Fibroblast of skin of scalp (primary cell): ENCODE data around the gene PACRG.
A peak's percentile ranks its signal among the peaks of the same experiment; 100 is the strongest.

Experiments
- DNase-seq: peaks from one replicate; pipeline ENCODE4 v3.0.0-alpha.2; 2013

Gene PACRG

DNA sequence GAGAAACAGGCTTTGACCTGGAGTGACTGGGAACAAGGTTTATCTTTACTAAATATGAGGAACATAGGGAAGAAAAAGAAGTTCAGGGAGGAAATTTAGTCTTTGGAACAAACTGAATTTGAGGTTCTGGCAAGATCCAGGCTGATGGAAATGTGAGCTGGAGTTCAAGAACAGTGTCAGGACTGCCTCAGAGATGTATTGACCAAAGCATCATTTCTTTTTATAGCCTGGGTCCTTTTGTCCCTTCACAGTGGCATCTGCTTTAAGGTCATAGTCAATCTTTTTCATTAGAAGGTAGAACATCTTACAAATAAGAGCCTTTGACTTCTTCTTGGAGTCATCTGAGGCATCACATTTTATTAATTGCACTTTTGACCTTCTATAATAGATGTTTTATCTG, 360.2 kb downstream of the PACRG start:
- no peak for DNase-seq

DNA sequence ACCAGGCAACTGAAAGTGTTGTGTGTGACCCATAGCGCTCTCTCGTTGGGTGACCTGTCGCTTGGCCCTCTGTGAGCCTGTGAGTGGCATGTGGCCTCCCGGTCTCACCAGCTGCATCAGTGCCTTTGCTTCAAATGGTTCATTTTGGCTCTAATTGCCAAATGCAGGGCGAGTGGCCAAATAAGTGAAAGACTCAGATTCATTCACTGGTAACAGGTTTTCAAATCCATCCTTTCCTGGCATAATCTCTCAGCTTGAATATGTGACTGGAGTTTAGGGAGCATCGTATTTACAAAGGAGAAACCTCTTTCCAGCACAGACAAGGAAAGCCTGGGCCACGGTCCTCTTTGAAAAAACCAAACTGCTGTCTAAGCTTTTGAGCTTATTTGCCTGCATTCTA, 365.1 kb downstream of the PACRG start:
- DNase-seq: no peak

GRCh38 chr6:163094881-163095280, 367.1 kb downstream of the PACRG start:
- no peak for DNase-seq

GRCh38 chr6:163095401-163095800, 367.6 kb downstream of the PACRG start:
- no peak for DNase-seq

DNA sequence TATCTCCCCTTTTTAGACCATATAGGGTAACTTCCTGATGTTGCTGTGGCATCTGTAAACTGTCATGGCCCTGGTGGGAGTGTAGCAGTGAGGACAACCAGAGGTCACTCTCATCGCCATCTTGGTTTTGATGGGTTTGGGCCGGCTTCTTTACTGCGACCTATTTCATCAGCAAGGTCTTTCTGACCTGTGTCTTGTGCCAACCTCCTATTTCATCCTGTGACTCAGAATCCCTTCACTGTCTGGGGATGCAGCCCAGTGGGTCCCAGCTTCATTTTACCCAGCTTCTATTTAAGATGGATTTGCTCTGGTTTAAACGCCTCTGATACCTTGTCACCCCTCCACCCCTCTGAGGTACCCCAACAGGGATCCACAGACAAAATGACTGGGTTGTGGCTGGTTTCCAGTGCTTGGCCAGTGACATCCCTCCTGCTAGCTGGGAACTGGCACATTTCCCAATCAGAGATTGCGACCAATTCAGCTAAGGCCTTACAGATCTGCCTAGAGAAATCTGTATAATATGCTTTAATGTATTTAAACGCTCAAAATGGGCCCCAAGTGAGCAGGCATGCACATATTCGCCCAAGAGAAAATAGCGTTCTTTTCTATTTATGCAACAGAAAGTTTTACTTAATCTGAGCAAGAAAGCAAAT, 371.2 kb downstream of the PACRG start:
- DNase-seq: no peak

DNA sequence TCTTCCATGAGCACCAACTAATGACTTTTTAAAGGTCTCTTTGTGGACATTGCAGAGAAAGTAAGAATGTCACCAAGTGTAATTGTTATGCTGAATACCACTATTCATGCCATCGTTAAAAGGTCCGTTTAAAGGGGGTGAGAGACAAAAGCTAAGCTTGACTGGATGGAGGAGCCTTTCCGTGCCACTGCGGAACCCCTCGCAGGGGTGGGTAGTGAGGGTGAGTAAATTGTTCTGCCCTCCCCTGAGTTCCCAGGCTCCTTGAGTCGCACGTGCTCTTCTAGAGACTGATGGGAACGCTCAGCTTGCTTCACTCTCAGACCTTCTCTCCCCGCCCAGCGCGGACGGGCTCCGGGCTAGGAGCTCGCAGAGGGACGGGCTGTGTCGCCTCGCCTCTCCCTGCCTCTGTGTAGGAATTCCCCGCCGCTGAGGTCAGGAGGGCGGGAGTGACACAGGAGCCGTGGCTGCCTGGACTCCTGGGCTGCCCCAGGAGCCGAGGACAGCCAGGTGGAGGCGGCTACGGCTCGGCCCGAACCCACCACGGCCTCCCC, 371.9 kb downstream of the PACRG start:
- no peak for DNase-seq

DNA sequence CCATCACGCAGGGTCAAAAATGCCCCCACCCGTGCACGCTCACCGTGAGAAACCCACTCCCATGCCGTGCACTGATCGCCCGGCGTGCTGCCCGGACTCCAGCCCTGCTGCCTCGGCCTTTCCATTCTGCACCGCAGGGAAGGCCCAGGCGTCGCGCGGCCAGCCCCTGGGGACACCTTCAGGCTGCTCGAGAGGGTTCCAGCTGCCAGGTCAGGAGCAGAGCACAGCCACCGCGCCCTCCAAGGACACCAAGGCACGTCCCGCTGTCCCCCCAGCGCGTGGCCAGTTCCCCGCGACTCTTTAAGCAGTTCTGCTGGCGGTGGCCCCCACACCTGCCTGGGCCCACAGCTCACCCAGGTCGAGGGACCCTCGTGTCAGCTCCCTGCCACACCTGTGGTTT, 372.5 kb downstream of the PACRG start:
- DNase-seq: no peak

DNA sequence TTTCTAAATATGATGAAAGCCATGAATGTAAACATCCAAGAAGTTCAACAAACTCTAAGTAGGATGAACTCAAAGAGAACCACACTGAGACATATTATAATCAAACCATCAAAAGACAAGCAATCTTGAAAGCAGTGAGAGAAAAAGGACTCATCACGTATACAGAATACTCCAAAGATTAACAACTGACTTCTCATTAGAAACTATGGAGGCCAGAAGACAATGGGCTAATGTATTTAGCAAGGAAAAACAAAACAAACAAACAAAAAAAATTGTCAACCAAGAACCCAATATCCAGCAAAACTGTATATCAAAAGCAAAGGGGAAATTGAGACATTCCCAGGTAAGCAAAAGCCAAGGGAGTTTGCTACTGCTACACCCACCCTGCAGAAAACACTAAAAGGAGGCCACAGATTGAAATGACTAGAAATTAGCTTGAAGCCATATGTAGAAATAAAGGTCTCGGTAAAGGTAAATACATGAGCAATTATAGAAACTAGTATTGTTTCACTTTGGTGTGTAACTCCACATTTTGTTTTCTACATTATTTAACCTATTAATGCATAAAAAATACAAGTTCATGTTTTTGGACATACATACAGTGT, 385.7 kb downstream of the PACRG start:
- DNase-seq: no peak

- no peak for DNase-seq
Observed at GRCh38 chr6:163118941-163119340, 391.2 kb downstream of the PACRG start.

DNA sequence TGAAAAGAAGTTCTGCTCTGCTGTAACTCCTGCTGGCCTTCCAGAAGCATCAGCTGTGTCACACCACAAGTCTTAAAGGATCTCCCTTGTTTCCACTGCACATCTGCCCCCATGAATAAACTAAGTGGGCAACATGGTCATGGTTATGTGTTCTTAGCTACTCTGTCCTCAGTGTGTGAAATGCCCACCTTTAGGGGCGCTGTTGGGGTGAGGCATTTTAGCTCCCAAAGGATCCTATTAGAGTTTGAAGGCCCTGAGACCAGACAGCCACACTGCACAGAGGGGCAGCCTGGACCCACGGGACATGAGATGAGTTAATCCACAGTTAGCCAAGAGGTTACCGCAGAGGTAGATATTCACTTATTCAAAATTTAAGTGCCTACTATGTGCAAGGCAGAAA, 392.4 kb downstream of the PACRG start:
- no peak for DNase-seq

- DNase-seq: no peak
Observed at GRCh38 chr6:163121270-163121669, 393.5 kb downstream of the PACRG start.

DNA sequence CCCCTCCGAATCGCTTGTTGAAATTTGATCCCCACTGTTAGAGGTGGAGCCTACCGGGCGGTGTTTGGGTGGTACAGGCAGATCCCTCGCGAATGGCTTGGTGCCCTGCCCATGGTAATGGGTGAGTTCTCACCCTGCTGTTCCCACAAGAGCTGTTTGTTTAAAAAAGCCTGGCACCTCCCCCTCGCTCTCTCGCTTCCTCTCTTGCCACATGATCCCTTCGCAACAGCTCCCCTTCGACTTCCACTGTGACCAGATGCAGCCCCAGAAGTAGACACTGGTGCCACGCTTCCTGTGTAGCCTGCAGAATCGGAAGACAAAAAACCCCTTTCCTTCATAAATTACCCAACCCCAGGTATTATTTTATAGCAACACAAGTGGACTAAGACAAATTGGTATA, 394.6 kb downstream of the PACRG start:
- DNase-seq: no peak

DNA sequence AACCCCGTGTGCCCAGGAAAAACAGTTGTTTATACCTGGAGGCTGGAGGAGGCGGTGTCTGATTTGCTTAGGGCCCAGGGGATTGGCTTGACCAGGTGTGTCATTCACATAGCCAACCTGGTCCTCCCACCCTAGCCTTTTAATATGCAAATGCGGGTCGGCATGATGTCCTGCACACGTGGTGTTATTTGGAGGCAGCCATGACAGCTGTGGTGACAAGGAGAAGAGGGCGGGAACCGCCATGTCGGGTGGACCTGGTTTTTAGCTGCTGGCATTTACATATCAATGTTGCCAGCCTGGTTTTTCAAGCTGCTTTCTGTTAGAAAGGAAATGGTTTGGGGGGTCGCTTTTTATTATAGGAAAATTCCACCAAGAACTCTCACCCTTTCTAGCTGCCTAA, 395.3 kb downstream of the PACRG start:
- no peak for DNase-seq

DNA sequence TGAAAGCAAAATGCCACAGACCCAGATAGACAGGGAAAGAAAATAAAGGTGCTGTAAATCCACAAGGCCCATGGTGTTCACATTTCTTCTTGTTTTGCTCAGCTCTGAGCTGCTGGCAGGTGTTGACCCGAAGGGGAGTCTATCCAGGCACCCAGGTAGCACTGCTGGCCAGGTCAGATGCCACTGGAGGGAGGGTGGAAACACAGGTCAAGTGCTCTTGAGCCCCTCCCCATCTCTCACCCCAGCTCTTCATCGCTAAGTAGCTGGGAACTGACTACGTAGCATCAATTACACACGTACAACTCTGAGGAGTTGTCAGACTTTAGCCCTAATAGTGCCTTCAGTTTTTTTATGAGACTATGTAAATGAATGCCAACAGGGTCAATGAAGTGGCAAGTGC, 399.0 kb downstream of the PACRG start:
- DNase-seq: no peak

DNA sequence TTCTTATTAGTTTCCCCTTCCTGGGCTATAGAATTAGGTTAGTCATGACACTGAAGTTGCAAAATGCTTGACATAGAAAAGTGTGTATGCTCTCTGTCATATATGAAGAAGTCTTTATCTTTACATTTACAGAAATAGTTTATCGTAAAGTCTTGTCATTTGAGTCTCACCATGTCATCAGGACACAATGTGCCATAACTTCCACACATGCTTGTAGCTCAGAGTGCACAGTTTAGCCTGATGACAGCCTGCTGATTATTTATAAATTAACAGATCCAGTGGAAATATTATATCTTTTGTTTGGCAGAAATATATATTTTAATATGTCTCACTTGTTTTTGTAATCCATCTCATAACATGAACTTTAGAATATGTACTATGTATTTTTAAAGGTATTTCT, 399.8 kb downstream of the PACRG start:
- DNase-seq: no peak

GRCh38 chr6:163128324-163128723, 400.6 kb downstream of the PACRG start:
- DNase-seq: no peak

GRCh38 chr6:163132050-163132750, 404.4 kb downstream of the PACRG start:
- peak; percentile 44 for DNase-seq

- DNase-seq: no peak
Observed at GRCh38 chr6:163133017-163133416, 405.2 kb downstream of the PACRG start.

- DNase-seq: no peak
Observed at GRCh38 chr6:163133691-163134090, 405.9 kb downstream of the PACRG start.

DNA sequence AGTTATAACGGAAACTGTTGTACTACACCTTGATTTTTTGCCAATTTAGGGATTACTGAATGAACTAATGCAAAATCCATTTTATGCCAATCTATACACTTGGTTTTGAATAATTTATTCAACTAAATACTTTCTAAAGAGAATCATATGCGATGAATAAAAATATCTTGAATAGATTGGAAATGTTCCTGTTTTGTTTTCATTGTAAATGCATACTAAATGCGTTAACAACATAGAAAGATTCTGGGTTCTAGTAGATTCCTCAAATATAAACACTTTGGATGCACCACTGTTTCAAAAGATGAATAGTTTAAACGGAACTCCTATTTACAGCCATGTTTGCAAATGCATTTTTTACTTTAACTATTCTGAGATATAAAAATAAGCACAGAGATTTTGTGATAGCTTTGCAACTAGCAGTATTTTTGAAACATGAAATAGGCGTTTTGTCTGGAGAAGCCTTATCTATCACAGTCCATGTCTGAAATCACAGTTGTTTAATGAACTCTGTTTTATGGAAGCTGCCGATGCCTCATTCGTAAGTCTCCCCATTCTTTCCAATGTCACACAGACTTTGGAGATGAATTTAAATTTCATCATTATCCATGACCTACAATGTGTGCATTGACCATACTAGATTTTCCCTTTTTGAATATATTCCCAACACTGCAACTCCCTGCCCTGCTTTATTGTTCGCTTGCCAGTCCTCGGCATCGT, 409.1 kb downstream of the PACRG start:
- no peak for DNase-seq

- DNase-seq: no peak
Observed at GRCh38 chr6:163137398-163137881, 409.7 kb downstream of the PACRG start.

DNA sequence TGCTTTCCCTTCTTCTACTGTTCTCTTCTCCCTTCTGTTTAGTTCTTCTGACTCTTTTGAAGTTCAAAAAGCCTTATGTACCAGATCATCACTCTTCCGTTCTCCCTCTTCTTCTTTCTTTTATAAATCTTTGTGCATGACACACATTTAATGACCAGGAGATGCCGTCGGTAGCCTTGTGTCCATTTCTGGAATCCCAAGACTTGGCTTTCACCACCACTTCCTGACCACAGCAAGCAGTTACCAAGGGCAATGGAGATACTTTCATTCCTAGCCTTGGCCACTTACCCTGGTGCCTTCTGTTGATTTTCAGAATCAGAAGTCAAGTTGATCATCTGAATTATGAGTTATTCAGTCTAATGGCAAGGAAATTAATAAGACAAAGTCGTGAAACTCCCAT, 418.3 kb downstream of the PACRG start:
- DNase-seq: no peak

DNA sequence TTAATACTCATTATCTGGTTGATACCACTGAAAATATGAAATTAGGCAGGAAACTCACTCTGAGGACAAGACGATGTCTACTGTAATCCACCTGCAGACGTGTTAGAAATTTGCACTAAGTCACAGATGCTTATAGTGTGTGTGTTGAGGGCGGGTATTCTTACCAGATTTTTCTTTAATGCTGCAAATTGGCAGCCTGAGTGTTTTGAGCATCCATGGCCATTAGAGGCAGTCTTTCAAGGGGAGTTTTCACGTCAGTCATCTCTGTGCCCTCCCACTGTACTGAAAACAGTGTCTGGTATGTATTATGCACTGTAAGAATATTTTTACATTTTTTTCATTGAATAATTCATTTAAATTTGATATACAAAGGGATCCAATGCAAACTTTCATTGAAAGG, 420.2 kb downstream of the PACRG start:
- DNase-seq: peak; percentile 43
